DOHH2 (cell line): ENCODE measurements around the gene PPY.
"Not testable (repeated sequence)": the region's sequence is repeated elsewhere in the genome, so short reads cannot be mapped to it uniquely, and the experiment has no call there.

Source experiments
- H3F3A ChIP-seq: fragments of 200-600 bp; sonication (generic), shearing (Covaris generic); 2 replicates; pipeline ENCODE4 v1.6.0; 2016; ENCODE audit warnings: antibody characterized with exemption, mild to moderate bottlenecking; ENCODE audit not compliant: control insufficient read depth, insufficient read depth
- H3K27ac ChIP-seq: fragments of 200-600 bp; sonication (generic); 2 replicates; pipeline ENCODE4 v1.5.1; 2014; ENCODE audit warnings: low read depth, mild to moderate bottlenecking, low read length, moderate library complexity
- H3K27me3 ChIP-seq: fragments of 200-600 bp; sonication (generic); 2 replicates; pipeline ENCODE4 v1.6.1; 2014; ENCODE audit warnings: mild to moderate bottlenecking, low read length, mixed read lengths; ENCODE audit not compliant: control insufficient read depth
- H3K36me3 ChIP-seq: fragments of 200-600 bp; sonication (generic); 2 replicates; pipeline ENCODE4 v1.6.1; 2014; ENCODE audit warnings: mild to moderate bottlenecking, low read length, moderate library complexity, mixed read lengths; ENCODE audit not compliant: control insufficient read depth
- H3K4me1 ChIP-seq: fragments of 200-600 bp; sonication (generic); 2 replicates; pipeline ENCODE4 v1.6.1; 2014; ENCODE audit warnings: mild to moderate bottlenecking, low read length, mixed read lengths; ENCODE audit not compliant: control insufficient read depth
- H3K4me2 ChIP-seq: fragments of 200-600 bp; sonication (generic); 2 replicates; pipeline ENCODE4 v1.6.0; 2014; ENCODE audit warnings: mild to moderate bottlenecking, low read length, moderate library complexity
- H3K4me3 ChIP-seq: fragments of 200-600 bp; sonication (generic); 2 replicates; pipeline ENCODE4 v1.5.1; 2014; ENCODE audit warnings: mild to moderate bottlenecking, low read length, mixed read lengths
- H3K79me2 ChIP-seq: fragments of 200-600 bp; sonication (generic); 2 replicates; pipeline ENCODE4 v1.6.1; 2014; ENCODE audit warnings: mild to moderate bottlenecking, low read length, mixed read lengths; ENCODE audit not compliant: control insufficient read depth
- H3K9me2 ChIP-seq: fragments of 200-600 bp; sonication (generic); replicated peaks from 2 replicates; pipeline ENCODE4 v1.6.1; 2014; ENCODE audit warnings: mild to moderate bottlenecking, low read length, mixed read lengths; ENCODE audit not compliant: control insufficient read depth
- H3K9me3 ChIP-seq: fragments of 200-600 bp; sonication (generic); 2 replicates; pipeline ENCODE4 v1.6.1; 2014; ENCODE audit warnings: antibody characterized with exemption, low read length, mixed read lengths; ENCODE audit not compliant: control insufficient read depth, insufficient read depth
- H4K20me1 ChIP-seq: fragments of 200-600 bp; sonication (generic); 2 replicates; pipeline ENCODE4 v1.6.0; 2014; ENCODE audit warnings: low read depth, mild to moderate bottlenecking, antibody characterized with exemption, low read length, moderate library complexity; ENCODE audit not compliant: control insufficient read depth, insufficient read depth
- EZH2phosphoT487 ChIP-seq: fragments of 200-600 bp; sonication (generic); IDR thresholded peaks from 2 replicates; pipeline ENCODE4 v1.6.1; 2017; ENCODE audit warnings: borderline replicate concordance, mild to moderate bottlenecking, antibody characterized with exemption, low read length, moderate library complexity, mixed read lengths
- TF ChIP-seq, protein P1 (sequence below): fragments of 200-600 bp; sonication (generic); IDR thresholded peaks from one replicate; pipeline ENCODE4 v1.5.1; 2014; ENCODE audit warnings: antibody characterized with exemption, mild to moderate bottlenecking, low read depth, low read length; ENCODE audit not compliant: poor library complexity, severe bottlenecking

The PPY gene

GRCh38 chr17:43897831-43898230, 44.4 kb downstream of the PPY start:
- Histone ChIP-seq H3K4me2 (no peak overlapping the region), H3F3A (no peaks in the 10 kb centered on the region), H3K4me3 (no peak overlapping the region), H3K27ac (no peak overlapping the region), H3K36me3 (no peaks in the 10 kb centered on the region), H3K9me2 (no peaks in the 10 kb centered on the region), H3K9me3 (no peaks in the 10 kb centered on the region), H3K79me2 (no peaks in the 10 kb centered on the region), H3K4me1 (peaks cover 8% of the 10 kb centered on the region; the same call in 1 of the 2 replicates), H3K27me3 (peaks cover 38% of the 10 kb centered on the region), H4K20me1 (no peaks in the 10 kb centered on the region)
- TF ChIP-seq, protein P1, sequence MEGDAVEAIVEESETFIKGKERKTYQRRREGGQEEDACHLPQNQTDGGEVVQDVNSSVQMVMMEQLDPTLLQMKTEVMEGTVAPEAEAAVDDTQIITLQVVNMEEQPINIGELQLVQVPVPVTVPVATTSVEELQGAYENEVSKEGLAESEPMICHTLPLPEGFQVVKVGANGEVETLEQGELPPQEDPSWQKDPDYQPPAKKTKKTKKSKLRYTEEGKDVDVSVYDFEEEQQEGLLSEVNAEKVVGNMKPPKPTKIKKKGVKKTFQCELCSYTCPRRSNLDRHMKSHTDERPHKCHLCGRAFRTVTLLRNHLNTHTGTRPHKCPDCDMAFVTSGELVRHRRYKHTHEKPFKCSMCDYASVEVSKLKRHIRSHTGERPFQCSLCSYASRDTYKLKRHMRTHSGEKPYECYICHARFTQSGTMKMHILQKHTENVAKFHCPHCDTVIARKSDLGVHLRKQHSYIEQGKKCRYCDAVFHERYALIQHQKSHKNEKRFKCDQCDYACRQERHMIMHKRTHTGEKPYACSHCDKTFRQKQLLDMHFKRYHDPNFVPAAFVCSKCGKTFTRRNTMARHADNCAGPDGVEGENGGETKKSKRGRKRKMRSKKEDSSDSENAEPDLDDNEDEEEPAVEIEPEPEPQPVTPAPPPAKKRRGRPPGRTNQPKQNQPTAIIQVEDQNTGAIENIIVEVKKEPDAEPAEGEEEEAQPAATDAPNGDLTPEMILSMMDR, result no peak
- no peak for TF ChIP-seq EZH2phosphoT487

- H3K27me3 ChIP-seq, result peaks cover 23% of the 10 kb centered on the region
- not testable (repeated sequence) for H3K4me2 ChIP-seq, H3K4me1 ChIP-seq, H3K4me3 ChIP-seq, H3K9me2 ChIP-seq, H3K79me2 ChIP-seq, H4K20me1 ChIP-seq, H3F3A ChIP-seq, H3K9me3 ChIP-seq, H3K27ac ChIP-seq, H3K36me3 ChIP-seq
Measured at GRCh38 chr17:43894494-43894893, 47.8 kb downstream of the PPY start.

DNA sequence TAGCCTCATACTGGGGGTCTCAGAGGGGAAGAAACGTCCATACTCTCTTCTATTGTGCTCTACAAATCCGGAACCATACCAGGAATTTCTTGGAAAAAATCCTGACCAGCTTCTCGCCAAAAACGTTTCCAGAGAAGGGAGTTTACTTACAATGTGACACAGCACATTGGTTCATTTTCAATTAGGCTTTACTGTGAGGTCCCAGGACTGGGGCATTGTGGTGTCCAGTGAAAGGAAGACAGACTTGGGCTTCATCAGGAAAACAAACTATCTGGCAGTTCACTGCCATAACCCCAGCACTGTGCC, 49.7 kb downstream of the PPY start:
- Histone ChIP-seq H3K36me3 (no peaks in the 10 kb centered on the region), H3K79me2 (no peaks in the 10 kb centered on the region), H3K9me3 (no peaks in the 10 kb centered on the region), H3F3A (no peaks in the 10 kb centered on the region), H3K4me3 (no peak overlapping the region), H3K4me2 (no peak overlapping the region), H3K9me2 (no peaks in the 10 kb centered on the region), H3K27me3 (peaks cover 24% of the 10 kb centered on the region), H3K4me1 (no peaks in the 10 kb centered on the region), H4K20me1 (no peaks in the 10 kb centered on the region), H3K27ac (no peak overlapping the region)
- TF ChIP-seq EZH2phosphoT487, result no peak
- TF ChIP-seq, protein P1, result no peak

- TF ChIP-seq, protein P1, result no peak
- TF ChIP-seq EZH2phosphoT487, result no peak
- Histone ChIP-seq H3K4me1 (no peaks in the 10 kb centered on the region), H3K27ac (no peak overlapping the region), H3K4me2 (no peak overlapping the region), H3K79me2 (no peaks in the 10 kb centered on the region), H3K4me3 (no peak overlapping the region), H3K27me3 (peaks cover 23% of the 10 kb centered on the region), H3F3A (no peaks in the 10 kb centered on the region), H3K36me3 (no peaks in the 10 kb centered on the region), H4K20me1 (no peaks in the 10 kb centered on the region), H3K9me3 (no peaks in the 10 kb centered on the region), H3K9me2 (no peaks in the 10 kb centered on the region)
Measured at GRCh38 chr17:43891851-43892646, 50.2 kb downstream of the PPY start.
